GM21576 (cell line): ENCODE data around the gene KRTAP17-1.

Experiments
- ATAC-seq: cut with Tn5 transposase; IDR thresholded peaks from one replicate; pipeline ENCODE4 v1.9.1; 2021; ENCODE audit warnings: mild to moderate bottlenecking, moderate library complexity; ENCODE audit not compliant: unreplicated experiment

The KRTAP17-1 gene

GRCh38 chr17:41333098-41333497 lies 17.6 kb upstream of the KRTAP17-1 start:
- no peak for ATAC-seq

DNA sequence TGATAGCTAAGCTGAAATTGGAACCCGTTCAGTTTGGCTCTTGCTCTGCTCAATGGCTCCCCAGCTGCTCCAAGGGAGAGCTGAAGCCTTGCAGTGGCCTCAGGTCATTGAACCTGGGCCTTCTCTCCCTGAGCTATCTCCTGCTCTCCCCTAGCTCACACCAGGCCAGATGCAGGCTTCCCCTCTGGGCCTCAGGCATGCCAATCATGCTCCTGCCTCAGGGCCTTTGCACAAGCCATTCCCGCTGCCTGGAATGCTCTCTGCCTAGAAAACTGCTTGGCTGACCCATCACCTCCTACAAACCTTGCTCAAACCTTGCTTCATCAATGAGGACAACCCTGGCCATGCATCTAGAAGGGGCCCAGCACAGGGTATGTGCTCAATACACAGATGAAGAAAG lies 16.7 kb upstream of the KRTAP17-1 start:
- ATAC-seq: no peak

DNA sequence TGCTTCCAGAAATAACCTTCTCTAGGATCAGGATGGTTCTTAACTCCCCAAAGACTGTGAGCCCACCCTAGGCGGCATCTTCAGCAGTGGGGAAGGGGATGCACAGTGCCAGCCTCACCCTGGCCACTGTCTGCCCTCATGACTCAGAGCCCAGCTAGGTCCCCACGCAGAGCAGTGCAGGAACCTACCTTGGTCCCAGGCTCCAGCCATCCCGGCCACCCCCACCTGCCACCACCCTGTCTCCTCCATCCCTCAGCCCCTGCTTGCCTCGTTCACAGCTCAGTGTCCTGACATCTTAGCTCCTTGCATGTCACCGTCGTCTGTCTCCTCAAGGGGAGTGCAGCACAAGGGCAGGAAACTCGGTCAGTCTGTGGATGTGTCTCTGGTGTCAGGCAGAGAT lies 16.1 kb upstream of the KRTAP17-1 start:
- no peak for ATAC-seq

- no peak for ATAC-seq
These were observed 13.9 kb upstream of the KRTAP17-1 start for GRCh38 chr17:41329279-41329948.

DNA sequence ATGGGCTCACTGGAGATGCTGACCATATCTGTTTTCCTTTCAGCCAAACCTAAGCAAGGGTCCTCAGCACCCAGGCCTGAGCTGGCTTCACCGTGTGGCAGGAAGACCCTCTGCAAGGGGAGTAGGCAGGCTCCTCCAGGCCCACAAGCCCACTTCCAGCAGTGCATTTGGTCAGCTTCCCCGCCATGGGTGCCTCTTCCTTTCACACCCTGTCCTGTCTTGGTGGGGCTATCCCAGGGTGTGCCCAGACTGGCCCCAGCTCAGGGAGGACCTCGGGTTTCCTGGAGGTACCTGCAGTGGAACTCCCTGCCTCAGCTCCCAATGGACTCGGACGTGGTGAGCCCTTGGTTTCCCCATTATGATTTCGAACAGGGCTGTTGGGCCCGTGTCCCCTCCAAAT lies 12.7 kb upstream of the KRTAP17-1 start:
- no peak for ATAC-seq

GRCh38 chr17:41327411-41328120 lies 12.1 kb upstream of the KRTAP17-1 start:
- ATAC-seq: no peak

DNA sequence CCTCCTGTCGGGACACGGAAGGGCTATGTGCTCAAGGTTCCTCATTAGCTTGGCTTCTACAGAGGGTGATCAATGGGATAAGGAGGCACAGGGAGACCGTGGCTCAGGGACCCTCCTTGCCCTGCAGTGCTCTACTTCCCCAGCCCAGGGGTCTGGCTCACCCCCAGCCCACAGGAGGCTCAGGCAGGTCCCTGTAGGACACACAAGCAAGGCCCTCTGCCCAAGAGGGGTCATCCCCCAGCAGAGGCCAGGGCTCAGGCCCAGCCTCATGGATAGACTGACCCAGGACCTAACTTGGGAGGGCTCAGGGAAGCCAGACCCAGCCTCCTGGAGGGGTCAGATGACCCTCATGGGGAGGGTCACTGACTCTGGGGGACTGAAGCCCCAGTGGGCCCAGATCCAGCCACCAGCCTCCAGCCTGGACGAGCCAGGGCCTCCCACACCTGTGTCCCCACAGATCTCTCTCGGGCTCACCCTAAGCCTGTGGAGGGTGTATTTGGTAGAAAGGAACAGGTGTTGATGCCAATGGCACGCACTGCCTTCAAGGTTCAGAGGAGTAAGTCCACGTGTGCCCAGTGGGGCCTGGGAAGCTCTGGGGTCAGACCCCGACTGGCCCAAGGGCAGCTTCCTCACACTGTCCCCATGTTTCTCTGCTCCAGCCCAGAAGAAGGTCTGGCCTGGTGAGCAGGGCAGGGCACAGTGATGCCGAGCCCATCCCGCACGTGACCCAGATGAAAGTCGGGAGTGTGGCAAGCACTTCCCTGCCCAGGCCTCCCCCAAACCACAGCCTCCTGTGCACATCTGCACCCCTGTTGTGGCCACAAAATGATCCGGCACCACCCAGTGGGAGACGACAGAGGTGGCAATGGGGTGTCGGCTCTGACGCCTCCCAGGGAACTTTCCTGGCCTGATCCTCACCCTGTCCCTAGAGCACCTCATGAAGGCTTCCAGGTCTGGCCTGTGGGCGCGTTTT lies 10.9 kb upstream of the KRTAP17-1 start:
- ATAC-seq: no peak

DNA sequence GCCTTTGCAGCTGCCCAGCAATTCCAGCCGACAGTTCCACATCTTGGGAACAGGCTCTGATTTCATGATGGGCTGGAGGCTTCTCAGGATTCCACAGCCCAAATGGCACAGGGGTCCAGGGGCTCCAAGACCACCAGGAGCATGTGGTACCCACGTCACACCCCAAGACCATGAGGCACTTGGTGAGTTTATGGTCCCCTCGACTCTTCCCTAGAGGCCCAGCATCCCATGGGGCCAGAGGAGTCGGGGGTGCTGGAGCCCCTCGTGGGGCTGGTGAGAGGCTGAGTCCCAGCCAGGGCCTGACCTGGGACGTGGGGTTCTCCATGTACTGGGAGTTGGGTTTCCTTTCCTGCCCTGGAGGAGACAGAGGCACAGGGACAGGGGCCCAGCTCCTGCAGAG lies 10.1 kb upstream of the KRTAP17-1 start:
- ATAC-seq: no peak

DNA sequence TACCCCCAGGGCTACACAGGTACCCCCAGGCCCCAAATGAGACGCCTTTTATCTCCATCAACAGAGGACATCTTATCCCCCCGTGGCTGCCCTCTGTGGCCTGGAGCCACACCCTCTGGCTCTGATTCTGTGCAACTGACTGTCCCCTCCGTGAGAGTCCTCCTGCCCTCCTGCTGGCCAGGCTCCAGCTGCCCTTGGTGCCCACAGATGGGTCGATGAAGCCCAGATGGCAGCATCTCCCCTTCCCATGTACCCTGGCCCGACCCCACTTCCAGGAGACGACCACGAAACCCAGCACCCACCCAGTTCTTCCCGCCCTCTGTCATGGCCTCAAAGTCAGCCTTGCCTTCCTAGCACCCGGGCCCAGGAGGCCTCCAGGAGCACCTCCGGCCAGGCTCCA lies 9.6 kb upstream of the KRTAP17-1 start:
- no peak for ATAC-seq

GRCh38 chr17:41324180-41325075 lies 8.9 kb upstream of the KRTAP17-1 start:
- ATAC-seq: no peak

- ATAC-seq: no peak
These were observed 7.7 kb upstream of the KRTAP17-1 start for GRCh38 chr17:41322903-41323895.

- ATAC-seq: no peak
These were observed 6.8 kb upstream of the KRTAP17-1 start for GRCh38 chr17:41322094-41322902.

DNA sequence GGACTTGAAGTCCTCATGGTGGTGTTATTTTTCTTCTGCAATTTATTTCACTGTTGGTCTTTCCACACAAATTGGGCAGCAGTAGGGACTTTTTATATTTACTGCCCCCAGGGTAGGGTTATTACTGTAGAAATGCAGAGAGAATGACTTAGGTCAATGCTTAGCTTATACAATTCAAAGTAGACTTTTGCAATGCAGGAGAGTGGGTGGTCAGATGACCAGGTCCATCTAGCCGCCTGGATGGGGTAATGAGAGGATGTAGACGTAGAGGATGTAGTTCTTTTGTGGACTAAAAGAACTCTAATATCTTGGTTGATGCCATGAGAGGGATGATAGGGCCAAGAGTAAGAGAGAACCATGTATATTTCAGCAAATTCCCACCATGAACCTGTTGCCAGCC lies 2.7 kb upstream of the KRTAP17-1 start:
- ATAC-seq: no peak

DNA sequence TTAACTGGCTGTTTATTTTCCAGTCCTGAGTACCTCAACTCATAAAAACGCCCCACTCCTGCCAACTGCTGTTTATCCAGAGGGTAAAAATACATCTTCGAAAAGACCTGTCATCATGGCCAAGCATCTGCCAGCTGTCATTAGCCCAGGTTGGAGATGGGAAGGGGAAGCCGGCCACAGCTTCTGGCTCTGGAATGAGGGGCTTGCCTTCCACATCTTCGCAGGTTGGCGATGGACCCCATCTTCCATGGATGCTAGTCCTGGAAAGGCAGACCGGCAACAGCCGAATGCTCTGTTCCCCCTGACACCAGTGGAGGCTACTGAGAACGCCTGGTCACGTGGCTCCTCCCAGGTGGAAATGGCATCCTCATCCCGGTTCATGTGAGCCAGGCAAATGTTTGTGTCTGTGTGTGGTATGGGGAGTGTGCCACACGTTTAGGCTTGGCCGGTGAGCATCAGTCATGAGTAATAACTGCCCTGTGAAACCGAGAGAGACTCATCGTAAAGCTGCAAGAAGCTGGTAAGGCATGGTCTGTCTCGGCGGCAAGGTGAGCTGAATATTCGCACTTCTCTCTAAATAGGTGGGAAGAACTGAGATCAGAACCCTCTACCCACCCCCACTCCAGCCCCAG lies 420 bp upstream of the KRTAP17-1 start:
- no peak for ATAC-seq

- ATAC-seq: no peak
These were observed 4.4 kb downstream of the KRTAP17-1 start for GRCh38 chr17:41311111-41311510.

DNA sequence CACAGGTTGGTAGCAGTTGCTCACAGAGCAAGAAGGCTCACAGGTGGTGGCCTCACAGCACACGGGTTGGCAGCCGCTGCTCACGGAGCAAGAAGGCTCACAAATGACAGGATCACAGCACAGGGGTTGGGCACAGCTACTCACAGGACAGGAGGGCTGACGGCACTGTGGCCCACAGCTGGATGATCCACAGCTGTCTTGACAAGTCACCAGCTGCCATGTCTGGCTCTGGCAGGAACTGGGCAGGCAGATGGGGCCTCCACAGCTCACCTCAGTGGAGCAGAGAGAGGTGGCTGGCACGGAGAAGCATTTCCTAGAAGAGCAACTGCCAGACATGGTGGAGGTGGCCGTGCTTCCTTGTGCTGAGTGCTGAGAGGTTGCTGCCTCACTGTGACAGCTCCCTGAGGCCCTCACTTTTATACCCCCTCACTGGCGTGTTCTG lies 6.6 kb downstream of the KRTAP17-1 start, which contains the start of gene KRTAP16-1:
Gene KRTAP16-1, minus strand, starts transcription at position 392 of the 442 bp plus-strand sequence. Its CDS starts 56 bp downstream, at position 336.
- ATAC-seq: no peak

- ATAC-seq: no peak
These were observed 7.1 kb downstream of the KRTAP17-1 start for GRCh38 chr17:41308251-41308917.
